ENCODE measurements around the gene EPHB1.

DNA sequence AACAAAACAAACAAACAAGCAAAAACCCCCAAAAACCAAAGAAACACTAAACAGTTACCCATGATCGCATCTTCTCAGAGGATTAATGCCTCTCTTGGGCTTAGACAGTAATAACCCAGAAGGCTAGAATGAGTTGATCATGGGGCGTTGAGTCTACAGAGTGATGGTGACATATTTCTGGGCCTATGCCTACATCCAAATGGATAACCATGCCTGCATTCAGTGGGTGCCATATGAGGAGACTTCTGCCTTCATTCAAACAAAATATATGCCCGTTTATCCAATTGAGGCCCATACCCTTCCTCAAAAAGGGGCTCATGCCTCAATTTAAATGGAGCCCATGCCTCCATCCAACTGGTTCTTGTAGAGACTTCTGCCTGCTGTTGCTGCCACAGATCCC, 284.0 kb downstream of the EPHB1 start:
- TF ChIP-seq CTCF (IDR thresholded peaks at IDR 0.05 in 4 of 5, conservative IDR thresholded peaks at IDR 0.05 in 1 of 5) = no peak
- no peak for TF ChIP-seq POLR2A (IDR thresholded peaks at IDR 0.05)
